Tibial nerve (tissue), 3 donors: ENCODE results near the gene ZNF609.

ENCODE experiments used
- CTCF ChIP-seq, 5 experiments: fragments of 200-600 bp in 3 of 5; fragments of 450-650 bp in 2 of 5; sonication (generic) in 3 of 5; IDR thresholded peaks; one replicate each; pipeline ENCODE4 v1.5.1; 2016 to 2019; ENCODE audit warnings: antibody characterized with exemption in 5 of 5, mild to moderate bottlenecking in 3 of 5, moderate library complexity in 2 of 5
- POLR2A ChIP-seq, 2 donors: fragments of 450-650 bp; IDR thresholded peaks; one replicate each; pipeline ENCODE4 v1.6.1; 2017; ENCODE audit warnings: antibody characterized with exemption in 2 of 2, mild to moderate bottlenecking in 2 of 2, moderate library complexity in 2 of 2

- no peak for TF ChIP-seq CTCF (IDR thresholded peaks at IDR 0.05)
- TF ChIP-seq POLR2A (IDR thresholded peaks at IDR 0.05): no peak
Measured at GRCh38 chr15:64617727-64618126, 157.3 kb downstream of the ZNF609 start.
